Measurements from ENCODE around the gene USP33. TPM values are rescaled to one million over a fixed set of nuclear protein-coding genes. Genes with fewer than 3 reads are reported as not detected.

The USP33 gene
- total and polyA plus RNA-seq, 2 of the 13 experiments (the other 11 are each of a cell fraction or from before 2014, with no cell fraction given) = 32.0 to 49.1 TPM

- TF ChIP-seq, protein P1, sequence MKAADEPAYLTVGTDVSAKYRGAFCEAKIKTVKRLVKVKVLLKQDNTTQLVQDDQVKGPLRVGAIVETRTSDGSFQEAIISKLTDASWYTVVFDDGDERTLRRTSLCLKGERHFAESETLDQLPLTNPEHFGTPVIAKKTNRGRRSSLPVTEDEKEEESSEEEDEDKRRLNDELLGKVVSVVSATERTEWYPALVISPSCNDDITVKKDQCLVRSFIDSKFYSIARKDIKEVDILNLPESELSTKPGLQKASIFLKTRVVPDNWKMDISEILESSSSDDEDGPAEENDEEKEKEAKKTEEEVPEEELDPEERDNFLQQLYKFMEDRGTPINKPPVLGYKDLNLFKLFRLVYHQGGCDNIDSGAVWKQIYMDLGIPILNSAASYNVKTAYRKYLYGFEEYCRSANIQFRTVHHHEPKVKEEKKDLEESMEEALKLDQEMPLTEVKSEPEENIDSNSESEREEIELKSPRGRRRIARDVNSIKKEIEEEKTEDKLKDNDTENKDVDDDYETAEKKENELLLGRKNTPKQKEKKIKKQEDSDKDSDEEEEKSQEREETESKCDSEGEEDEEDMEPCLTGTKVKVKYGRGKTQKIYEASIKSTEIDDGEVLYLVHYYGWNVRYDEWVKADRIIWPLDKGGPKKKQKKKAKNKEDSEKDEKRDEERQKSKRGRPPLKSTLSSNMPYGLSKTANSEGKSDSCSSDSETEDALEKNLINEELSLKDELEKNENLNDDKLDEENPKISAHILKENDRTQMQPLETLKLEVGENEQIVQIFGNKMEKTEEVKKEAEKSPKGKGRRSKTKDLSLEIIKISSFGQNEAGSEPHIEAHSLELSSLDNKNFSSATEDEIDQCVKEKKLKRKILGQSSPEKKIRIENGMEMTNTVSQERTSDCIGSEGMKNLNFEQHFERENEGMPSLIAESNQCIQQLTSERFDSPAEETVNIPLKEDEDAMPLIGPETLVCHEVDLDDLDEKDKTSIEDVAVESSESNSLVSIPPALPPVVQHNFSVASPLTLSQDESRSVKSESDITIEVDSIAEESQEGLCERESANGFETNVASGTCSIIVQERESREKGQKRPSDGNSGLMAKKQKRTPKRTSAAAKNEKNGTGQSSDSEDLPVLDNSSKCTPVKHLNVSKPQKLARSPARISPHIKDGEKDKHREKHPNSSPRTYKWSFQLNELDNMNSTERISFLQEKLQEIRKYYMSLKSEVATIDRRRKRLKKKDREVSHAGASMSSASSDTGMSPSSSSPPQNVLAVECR (CRISPR knock-in tag; IDR thresholded peaks at IDR 0.05; ENCODE audit: borderline replicate concordance) = peak; percentile 92; the same call in 1 of the 2 replicates
- TF ChIP-seq GLI4 (CRISPR knock-in tag; IDR thresholded peaks at IDR 0.05; ENCODE audit: borderline replicate concordance) (peak; percentile 29; the same call in 1 of the 2 replicates), RXRA (CRISPR knock-in tag; IDR thresholded peaks at IDR 0.05) (no peak), MED1 (CRISPR knock-in tag; IDR thresholded peaks at IDR 0.05) (peak; percentile 56), SP5 (CRISPR knock-in tag; IDR thresholded peaks at IDR 0.05; ENCODE audit: borderline replicate concordance, low read depth) (no peak), KDM5A (IDR thresholded peaks at IDR 0.05; ENCODE audit: borderline replicate concordance, low read length) (peak; percentile 44; the same call in 1 of the 2 replicates), AHR (CRISPR knock-in tag; IDR thresholded peaks at IDR 0.05) (no peak), ZNF704 (CRISPR knock-in tag; IDR thresholded peaks at IDR 0.05; ENCODE audit: borderline replicate concordance) (0 out of 2 replicates have a peak, but pooled peaks have one; percentile 88), ATRX (CRISPR knock-in tag; IDR thresholded peaks at IDR 0.05; ENCODE audit: borderline replicate concordance) (no peak)
- TF ChIP-seq, protein P2, sequence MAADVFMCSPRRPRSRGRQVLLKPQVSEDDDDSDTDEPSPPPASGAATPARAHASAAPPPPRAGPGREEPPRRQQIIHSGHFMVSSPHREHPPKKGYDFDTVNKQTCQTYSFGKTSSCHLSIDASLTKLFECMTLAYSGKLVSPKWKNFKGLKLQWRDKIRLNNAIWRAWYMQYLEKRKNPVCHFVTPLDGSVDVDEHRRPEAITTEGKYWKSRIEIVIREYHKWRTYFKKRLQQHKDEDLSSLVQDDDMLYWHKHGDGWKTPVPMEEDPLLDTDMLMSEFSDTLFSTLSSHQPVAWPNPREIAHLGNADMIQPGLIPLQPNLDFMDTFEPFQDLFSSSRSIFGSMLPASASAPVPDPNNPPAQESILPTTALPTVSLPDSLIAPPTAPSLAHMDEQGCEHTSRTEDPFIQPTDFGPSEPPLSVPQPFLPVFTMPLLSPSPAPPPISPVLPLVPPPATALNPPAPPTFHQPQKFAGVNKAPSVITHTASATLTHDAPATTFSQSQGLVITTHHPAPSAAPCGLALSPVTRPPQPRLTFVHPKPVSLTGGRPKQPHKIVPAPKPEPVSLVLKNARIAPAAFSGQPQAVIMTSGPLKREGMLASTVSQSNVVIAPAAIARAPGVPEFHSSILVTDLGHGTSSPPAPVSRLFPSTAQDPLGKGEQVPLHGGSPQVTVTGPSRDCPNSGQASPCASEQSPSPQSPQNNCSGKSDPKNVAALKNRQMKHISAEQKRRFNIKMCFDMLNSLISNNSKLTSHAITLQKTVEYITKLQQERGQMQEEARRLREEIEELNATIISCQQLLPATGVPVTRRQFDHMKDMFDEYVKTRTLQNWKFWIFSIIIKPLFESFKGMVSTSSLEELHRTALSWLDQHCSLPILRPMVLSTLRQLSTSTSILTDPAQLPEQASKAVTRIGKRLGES (CRISPR knock-in tag; IDR thresholded peaks at IDR 0.05; ENCODE audit: borderline replicate concordance) = 0 out of 2 replicates have a peak, but pooled peaks have one; percentile 17
- TF ChIP-seq, protein P3, sequence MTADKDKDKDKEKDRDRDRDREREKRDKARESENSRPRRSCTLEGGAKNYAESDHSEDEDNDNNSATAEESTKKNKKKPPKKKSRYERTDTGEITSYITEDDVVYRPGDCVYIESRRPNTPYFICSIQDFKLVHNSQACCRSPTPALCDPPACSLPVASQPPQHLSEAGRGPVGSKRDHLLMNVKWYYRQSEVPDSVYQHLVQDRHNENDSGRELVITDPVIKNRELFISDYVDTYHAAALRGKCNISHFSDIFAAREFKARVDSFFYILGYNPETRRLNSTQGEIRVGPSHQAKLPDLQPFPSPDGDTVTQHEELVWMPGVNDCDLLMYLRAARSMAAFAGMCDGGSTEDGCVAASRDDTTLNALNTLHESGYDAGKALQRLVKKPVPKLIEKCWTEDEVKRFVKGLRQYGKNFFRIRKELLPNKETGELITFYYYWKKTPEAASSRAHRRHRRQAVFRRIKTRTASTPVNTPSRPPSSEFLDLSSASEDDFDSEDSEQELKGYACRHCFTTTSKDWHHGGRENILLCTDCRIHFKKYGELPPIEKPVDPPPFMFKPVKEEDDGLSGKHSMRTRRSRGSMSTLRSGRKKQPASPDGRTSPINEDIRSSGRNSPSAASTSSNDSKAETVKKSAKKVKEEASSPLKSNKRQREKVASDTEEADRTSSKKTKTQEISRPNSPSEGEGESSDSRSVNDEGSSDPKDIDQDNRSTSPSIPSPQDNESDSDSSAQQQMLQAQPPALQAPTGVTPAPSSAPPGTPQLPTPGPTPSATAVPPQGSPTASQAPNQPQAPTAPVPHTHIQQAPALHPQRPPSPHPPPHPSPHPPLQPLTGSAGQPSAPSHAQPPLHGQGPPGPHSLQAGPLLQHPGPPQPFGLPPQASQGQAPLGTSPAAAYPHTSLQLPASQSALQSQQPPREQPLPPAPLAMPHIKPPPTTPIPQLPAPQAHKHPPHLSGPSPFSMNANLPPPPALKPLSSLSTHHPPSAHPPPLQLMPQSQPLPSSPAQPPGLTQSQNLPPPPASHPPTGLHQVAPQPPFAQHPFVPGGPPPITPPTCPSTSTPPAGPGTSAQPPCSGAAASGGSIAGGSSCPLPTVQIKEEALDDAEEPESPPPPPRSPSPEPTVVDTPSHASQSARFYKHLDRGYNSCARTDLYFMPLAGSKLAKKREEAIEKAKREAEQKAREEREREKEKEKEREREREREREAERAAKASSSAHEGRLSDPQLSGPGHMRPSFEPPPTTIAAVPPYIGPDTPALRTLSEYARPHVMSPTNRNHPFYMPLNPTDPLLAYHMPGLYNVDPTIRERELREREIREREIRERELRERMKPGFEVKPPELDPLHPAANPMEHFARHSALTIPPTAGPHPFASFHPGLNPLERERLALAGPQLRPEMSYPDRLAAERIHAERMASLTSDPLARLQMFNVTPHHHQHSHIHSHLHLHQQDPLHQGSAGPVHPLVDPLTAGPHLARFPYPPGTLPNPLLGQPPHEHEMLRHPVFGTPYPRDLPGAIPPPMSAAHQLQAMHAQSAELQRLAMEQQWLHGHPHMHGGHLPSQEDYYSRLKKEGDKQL (CRISPR knock-in tag; IDR thresholded peaks at IDR 0.05; ENCODE audit: low read depth) = peak; percentile 14
- TF ChIP-seq, protein P4, sequence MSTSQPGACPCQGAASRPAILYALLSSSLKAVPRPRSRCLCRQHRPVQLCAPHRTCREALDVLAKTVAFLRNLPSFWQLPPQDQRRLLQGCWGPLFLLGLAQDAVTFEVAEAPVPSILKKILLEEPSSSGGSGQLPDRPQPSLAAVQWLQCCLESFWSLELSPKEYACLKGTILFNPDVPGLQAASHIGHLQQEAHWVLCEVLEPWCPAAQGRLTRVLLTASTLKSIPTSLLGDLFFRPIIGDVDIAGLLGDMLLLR (CRISPR knock-in tag; IDR thresholded peaks at IDR 0.05) = no peak
Measured at GRCh38 chr1:77759071-77760028, at the start of gene USP33 (continued).
